GM21529 (cell line): ENCODE results near the gene HAUS6.
A peak's percentile ranks its signal among the peaks of the same experiment; 100 is the strongest.
"Not testable (repeated sequence)": the region's sequence is repeated elsewhere in the genome, so short reads cannot be mapped to it uniquely, and the experiment has no call there.

Experiments used
- ATAC-seq: cut with Tn5 transposase; IDR thresholded peaks from one replicate; pipeline ENCODE4 v1.9.1; 2021; ENCODE audit not compliant: unreplicated experiment

Gene HAUS6

GRCh38 chr9:19117039-19117716 lies 14.5 kb upstream of the HAUS6 start:
- ATAC-seq = no peak

GRCh38 chr9:19116107-19116790 lies 13.5 kb upstream of the HAUS6 start:
- ATAC-seq = no peak

DNA sequence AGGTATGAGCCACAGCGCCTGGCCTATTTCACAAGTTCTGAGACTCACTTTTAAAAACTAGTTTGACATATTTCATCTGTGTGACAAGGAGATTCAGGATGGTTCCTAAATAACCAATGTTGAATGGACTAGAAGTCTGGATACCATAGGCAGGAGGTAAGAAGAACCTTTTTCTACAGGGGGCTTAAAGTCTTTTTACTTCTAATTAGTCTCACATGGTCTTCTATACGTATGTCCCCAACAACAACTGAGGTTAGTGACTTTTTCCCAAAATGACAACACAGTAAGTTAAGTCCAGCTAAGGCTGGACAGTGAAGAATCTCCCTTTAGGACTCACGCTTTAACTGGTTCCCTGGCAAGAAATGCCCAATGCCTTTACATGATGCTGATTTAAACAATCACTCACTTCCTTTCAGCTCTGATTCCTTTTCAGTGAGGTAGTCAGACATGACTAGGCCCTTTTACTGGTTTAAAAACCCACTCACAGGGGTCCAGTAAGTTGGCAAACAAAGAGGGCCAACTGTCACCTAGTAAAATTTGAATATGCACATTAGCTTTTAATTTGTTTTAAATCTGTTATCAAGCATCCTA lies 12.1 kb upstream of the HAUS6 start:
- ATAC-seq = no peak

DNA sequence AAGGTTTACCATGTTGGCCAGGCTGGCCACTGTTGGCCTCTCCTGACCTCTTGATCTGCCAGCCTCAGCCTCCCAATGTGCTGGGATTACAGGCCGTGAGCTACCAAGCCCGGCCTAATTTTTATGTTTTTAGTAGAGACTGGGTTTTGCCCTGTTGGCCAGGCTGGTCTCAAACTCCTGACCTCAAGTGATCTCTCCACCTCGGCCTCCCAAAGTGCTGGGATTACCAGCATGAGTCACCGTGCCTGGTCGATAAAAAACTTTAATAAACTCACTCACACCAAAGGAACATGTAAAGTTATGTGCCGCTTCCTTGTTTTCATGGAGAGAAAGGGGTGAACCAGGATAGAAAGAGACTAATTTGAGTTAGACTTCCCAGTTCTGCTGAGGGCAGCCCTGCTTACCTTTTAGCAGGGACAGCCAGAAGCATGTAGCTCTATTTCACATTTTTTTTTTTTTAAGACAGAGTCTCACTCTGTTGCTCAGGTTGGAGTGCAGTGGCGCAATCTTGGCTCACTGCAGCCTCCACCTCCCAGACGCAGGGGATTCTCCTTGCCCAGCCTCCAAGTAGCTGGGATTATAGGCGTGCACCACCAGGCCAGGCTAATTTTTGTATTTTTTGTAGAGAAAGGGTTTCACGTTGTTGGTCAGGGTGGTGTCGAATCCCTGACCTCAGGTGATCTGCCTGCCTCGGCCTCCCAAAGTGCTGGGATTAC lies 11.4 kb upstream of the HAUS6 start:
- ATAC-seq = no peak

- not testable (repeated sequence) for ATAC-seq
Observed at GRCh38 chr9:19113064-19113611, 10.4 kb upstream of the HAUS6 start.

- no peak for ATAC-seq
Observed at GRCh38 chr9:19108038-19108437, 5.3 kb upstream of the HAUS6 start.

DNA sequence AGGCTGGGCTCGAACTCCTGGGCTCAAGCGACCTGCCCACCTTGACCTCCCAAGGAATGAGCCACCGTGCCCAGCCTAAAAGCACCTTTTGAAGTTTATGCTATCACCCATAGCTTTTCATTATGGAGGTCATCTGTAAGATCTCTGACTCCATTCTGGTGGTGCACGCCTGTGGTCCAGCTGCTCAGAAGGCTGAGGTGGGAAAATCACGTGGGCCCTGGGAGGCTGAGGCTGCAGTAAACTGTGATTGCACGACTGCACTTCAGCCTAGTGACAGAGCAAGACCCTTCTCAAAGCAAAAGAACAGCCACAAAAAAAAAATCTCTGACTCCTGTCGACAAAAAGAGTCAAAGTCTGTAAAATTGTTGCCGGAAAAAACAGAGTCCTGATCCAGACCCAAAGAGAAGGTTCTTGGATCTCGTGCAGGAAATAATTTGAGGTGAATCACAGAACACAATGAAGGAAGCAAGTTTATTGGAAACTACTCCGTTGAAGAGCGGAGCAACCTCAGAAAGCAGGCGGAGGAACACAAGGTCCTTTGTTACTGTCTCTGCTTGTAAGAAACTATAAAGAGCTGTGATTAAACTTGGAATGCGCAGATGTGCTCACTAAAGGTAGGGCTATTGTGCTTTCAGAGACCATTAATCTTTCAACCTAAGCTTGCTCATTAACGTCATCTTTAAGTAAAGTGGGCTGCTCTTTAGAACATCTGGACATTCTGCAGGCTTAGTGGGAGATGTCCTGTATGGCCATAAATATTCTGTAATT lies 2.0 kb upstream of the HAUS6 start:
- ATAC-seq = no peak

GRCh38 chr9:19102181-19102630 lies 498 bp downstream of the HAUS6 start:
- ATAC-seq = peak; percentile 32

DNA sequence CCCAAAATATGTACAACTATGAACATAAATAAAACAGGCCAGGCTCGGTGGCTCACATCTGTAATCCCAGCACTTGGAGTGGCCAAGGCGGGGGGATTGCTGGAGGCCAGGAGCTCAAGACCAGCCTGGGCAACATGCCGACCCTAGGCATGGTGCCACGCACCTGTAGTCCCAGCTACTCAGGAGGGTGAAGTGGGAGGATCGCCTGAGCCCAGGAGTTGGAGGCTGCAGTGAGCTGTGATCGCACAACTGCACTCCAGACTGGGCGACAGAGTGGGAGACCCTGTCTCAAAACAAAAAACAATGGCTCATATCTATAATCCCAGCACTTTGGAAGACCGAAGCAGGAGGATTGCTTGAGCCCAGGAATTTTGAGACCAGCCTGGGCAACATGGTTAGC lies 1.5 kb downstream of the HAUS6 start:
- ATAC-seq = no peak

- not testable (repeated sequence) for ATAC-seq
Observed at GRCh38 chr9:19097431-19097830, 5.3 kb downstream of the HAUS6 start.

DNA sequence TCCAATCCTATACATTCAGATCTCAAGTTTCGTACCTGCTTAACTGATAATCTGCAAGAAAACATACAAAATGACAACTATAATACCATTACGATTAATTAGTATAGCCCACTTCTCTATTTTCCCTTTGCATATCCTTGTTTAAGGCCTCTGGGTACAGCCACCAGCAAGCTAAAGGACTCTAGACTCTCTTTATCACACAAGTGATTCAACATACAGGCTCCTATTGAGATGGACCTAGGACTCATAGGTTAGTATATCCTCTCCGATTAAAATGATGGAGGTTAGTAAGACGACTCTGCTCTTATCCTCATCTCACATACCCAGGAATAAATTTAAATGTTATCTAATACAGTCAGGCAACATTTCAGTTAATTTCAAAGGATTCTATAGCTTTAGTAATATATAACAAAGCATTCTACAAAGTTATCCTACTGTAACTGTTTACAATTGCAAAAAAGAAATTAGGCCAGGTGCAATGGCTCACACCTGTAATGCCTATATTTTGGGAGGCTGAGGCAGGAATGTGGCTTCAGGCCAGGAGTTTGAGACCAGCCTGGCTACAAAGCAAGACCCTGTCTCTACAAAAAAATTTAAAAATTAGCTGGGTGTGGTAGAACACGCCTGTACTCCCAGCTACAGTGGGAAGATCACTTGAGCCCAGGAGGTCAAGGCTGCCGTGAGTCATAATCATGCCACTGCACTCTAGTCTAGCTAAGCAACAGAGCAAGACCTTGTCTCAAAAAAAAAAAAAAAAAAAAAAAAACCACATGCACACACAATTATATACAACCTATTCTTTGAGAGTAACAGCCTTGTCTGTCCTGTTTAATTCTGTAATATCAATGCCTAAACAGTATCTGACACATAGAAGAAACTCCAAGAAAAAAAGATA lies 15.4 kb downstream of the HAUS6 start:
- ATAC-seq = no peak

- ATAC-seq = no peak
Observed at GRCh38 chr9:19085295-19085694, 17.4 kb downstream of the HAUS6 start.

DNA sequence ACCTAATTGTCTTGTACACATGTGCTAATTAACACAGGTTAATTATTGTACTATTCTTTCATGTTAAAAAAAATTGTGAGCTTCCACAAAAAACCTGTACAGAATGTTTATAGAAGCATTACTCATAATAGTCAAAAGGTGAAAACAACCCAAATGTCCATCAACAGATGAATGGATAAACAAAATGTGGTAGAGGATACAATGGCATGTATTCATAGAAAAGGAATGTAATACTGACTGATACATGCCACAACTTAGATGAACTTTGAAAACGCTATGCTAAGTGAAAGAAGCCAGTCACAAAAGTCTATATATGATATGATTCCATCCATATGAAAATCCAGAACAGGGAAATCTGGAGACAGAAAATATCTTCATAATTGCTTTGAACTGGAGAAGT lies 27.9 kb downstream of the HAUS6 start:
- no peak for ATAC-seq

DNA sequence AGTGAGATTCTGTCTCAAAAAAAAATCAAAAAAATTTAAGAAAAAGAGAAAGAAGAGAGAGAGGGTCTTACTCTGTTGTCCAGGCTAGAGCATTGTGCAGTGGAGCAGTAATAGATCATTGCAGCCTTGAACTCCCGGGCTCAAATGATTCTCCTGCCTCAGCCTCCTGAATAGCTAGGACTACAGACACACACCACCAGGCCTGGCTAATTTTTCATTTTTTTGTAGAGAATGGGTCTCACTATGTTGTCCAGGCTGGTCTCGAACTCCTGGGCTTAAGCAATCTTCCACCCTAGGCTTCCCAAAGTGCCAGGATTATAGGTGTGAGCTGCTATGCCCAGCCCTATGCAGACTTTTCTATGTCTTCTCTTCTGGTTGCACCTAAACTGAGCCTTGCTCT lies 28.5 kb downstream of the HAUS6 start:
- ATAC-seq = no peak

- ATAC-seq = no peak
Observed at GRCh38 chr9:19057033-19057432, 45.7 kb downstream of the HAUS6 start.

DNA sequence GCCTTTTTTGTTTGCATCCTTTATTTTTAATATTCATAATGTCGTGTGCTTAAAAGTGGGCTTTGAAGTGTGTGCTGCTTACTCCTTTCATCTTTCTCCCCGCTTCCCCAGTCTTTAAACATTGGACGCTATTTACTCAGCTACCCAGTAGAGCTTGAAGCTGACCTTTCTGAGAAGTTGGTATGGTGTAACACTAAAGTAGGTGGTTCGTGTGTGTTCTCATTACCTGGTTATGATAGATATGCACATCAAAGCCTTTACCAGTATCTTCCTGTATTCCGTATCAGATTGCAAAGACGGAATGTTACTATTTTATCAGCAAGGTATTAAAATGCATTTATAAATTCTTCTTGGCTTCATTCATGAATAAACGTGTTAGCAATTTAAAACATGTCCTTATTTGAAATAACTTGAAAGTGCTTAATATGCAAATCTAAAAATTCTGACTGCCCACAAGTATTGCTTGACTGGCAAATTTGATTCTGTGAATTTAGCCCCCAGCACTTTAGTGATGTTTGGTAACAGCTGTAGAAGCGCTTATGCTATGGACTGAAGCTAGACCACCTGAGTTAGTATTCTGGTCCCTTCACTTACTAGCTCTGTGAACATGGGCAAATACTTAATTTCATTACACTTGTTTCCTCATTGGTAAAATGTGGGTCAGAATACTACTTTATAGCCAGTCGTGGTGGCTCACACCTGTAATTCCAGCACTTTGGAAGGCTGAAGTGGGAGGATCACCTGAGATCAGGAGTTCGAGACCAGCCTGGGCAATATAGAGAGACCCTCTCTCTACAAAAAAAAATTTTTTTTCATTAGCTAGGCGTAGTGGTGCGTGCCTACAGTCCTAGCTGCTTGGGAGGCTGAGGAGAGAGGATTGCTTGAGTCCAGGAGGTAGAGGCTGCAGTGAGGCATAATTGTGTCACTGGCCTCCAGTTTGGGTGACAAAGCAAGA lies 51.8 kb downstream of the HAUS6 start:
- no peak for ATAC-seq

DNA sequence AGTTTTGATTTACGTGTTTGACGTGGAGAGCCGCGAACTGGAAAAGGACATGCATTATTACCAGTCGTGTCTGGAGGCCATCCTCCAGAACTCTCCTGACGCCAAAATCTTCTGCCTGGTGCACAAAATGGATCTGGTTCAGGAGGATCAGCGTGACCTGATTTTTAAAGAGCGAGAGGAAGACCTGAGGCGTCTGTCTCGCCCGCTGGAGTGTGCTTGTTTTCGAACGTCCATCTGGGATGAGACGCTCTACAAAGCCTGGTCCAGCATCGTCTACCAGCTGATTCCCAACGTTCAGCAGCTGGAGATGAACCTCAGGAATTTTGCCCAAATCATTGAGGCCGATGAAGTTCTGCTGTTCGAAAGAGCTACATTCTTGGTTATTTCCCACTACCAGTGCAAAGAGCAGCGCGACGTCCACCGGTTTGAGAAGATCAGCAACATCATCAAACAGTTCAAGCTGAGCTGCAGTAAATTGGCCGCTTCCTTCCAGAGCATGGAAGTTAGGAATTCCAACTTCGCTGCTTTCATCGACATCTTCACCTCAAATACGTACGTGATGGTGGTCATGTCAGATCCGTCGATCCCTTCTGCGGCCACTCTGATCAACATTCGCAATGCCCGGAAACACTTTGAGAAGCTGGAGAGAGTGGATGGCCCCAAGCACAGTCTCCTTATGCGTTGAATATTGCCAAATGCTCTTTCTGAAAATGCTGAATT lies 52.6 kb downstream of the HAUS6 start:
- no peak for ATAC-seq
